ENCODE measurements around the gene EIF2B2. TPM values are rescaled to one million over a fixed set of nuclear protein-coding genes. Genes with fewer than 3 reads are reported as not detected.

EIF2B2 gene
- total RNA-seq, 1 experiment from 2014 or later, result 139 TPM

- intact Hi-C loops (cut with micrococcal nuclease; ENCODE audit: unreplicated experiment), result no loop called here
- BruUV-seq (replicated peaks), result no TSS peak
- no peaks in the 10 kb centered on the region for H4K20me1 ChIP-seq (ENCODE audit: insufficient read depth)
- POLR2A ChIA-PET (ENCODE audit: unreplicated experiment), result interaction anchor here (0.6 to 1.0 kb wide), 6 partner anchors 23 to 454 kb away, joined by 3 to 8 read pairs (median 4); partner anchors contain the start of genes EIF2B2 and PGF
- H2AFZ ChIP-seq, result no peak overlapping the region
- peak overlapping the region; percentile 0; the same call in 1 of the 2 replicates for H3K4me2 ChIP-seq
- no peaks in the 10 kb centered on the region for H3K9me3 ChIP-seq (ENCODE audit: insufficient read depth, low read depth)
- H3K27ac ChIP-seq, result no peak overlapping the region
- no peaks in the 10 kb centered on the region for H3K79me2 ChIP-seq (ENCODE audit: low read depth)
- CTCF ChIA-PET, result interaction anchor here (0.5 to 1.7 kb wide), 6 partner anchors 23 to 74 kb away, joined by 3 to 9 read pairs (median 4); partner anchors contain the start of genes EIF2B2 and RPS6KL1
- DNase-seq, result peak; percentile 50 to 82
- no peak for TF ChIP-seq CTCF (conservative IDR thresholded peaks at IDR 0.05)
- no peak for TF ChIP-seq EZH2 (IDR thresholded peaks at IDR 0.05; ENCODE audit: low read depth)
- peaks cover 36% of the 10 kb centered on the region for H3K4me1 ChIP-seq (replicated peaks; ENCODE audit: insufficient read depth)
- H3K9me2 ChIP-seq (ENCODE audit: insufficient read depth), result no peaks in the 10 kb centered on the region
- no peak overlapping the region for H3K4me3 ChIP-seq
- H3K36me3 ChIP-seq (ENCODE audit: low read depth), result no peaks in the 10 kb centered on the region
- H3K27me3 ChIP-seq (ENCODE audit: insufficient read depth, low read depth), result no peaks in the 10 kb centered on the region
- peaks cover 23% of the 10 kb centered on the region for H3F3A ChIP-seq (ENCODE audit: insufficient read depth, low read depth)
Measured at GRCh38 chr14:74979442-74980397, 23.0 kb upstream of the EIF2B2 start.

GRCh38 chr14:74980398-74980730 lies 22.4 kb upstream of the EIF2B2 start:
- ChIA-PET CTCF (interaction anchor here (0.6 to 0.7 kb wide), 4 partner anchors 16 to 145 kb away, joined by 3 to 10 read pairs (median 3); no protein-coding TSS in a partner anchor), POLR2A (ENCODE audit: unreplicated experiment) (interaction anchor here (0.6 to 0.7 kb wide), 4 partner anchors 23 to 680 kb away, joined by 3 to 8 read pairs (median 4); partner anchors contain the start of genes ERG28 and TTLL5)
- no peaks in the 10 kb centered on the region for H3K9me2 ChIP-seq (ENCODE audit: insufficient read depth)
- no peak for TF ChIP-seq EZH2 (IDR thresholded peaks at IDR 0.05; ENCODE audit: low read depth)
- no peak for TF ChIP-seq CTCF (conservative IDR thresholded peaks at IDR 0.05)
- H3K79me2 ChIP-seq (ENCODE audit: low read depth), result no peaks in the 10 kb centered on the region
- H3K36me3 ChIP-seq (ENCODE audit: low read depth), result no peaks in the 10 kb centered on the region
- no TSS peak for BruUV-seq (replicated peaks)
- intact Hi-C loops (cut with micrococcal nuclease; ENCODE audit: unreplicated experiment), result no loop called here
- no peak overlapping the region for H2AFZ ChIP-seq
- no peaks in the 10 kb centered on the region for H4K20me1 ChIP-seq (ENCODE audit: insufficient read depth)
- no peak overlapping the region for H3K4me2 ChIP-seq
- peaks cover 23% of the 10 kb centered on the region for H3F3A ChIP-seq (ENCODE audit: insufficient read depth, low read depth)
- H3K27me3 ChIP-seq (ENCODE audit: insufficient read depth, low read depth), result no peaks in the 10 kb centered on the region
- no peak overlapping the region for H3K27ac ChIP-seq
- H3K4me1 ChIP-seq (replicated peaks; ENCODE audit: insufficient read depth), result peaks cover 36% of the 10 kb centered on the region
- DNase-seq, result no peak
- no peak overlapping the region for H3K4me3 ChIP-seq
- no peaks in the 10 kb centered on the region for H3K9me3 ChIP-seq (ENCODE audit: insufficient read depth, low read depth)

- Histone ChIP-seq H3K36me3 (ENCODE audit: low read depth) (no peaks in the 10 kb centered on the region), H2AFZ (no peak overlapping the region), H3K9me2 (ENCODE audit: insufficient read depth) (no peaks in the 10 kb centered on the region), H3K4me1 (replicated peaks; ENCODE audit: insufficient read depth) (peaks cover 36% of the 10 kb centered on the region), H3K4me3 (no peak overlapping the region), H3K27me3 (ENCODE audit: insufficient read depth, low read depth) (no peaks in the 10 kb centered on the region), H4K20me1 (ENCODE audit: insufficient read depth) (no peaks in the 10 kb centered on the region), H3K79me2 (ENCODE audit: low read depth) (no peaks in the 10 kb centered on the region), H3F3A (ENCODE audit: insufficient read depth, low read depth) (peaks cover 23% of the 10 kb centered on the region), H3K27ac (no peak overlapping the region), H3K9me3 (ENCODE audit: insufficient read depth, low read depth) (no peaks in the 10 kb centered on the region), H3K4me2 (no peak overlapping the region)
- peak in 1 of 2 experiments; percentile 75 for DNase-seq
- CTCF ChIA-PET, result interaction anchor here (0.6 to 0.7 kb wide), 7 partner anchors 17 to 144 kb away, joined by 3 to 25 read pairs (median 4); partner anchors contain the start of gene RPS6KL1
- POLR2A ChIA-PET (ENCODE audit: unreplicated experiment), result interaction anchor here (0.6 to 0.7 kb wide), 3 partner anchors 23 to 680 kb away, joined by 3 to 4 read pairs (median 3); partner anchors contain the start of genes ERG28 and TTLL5
- intact Hi-C loops (cut with micrococcal nuclease; ENCODE audit: unreplicated experiment), result no loop called here
- BruUV-seq (replicated peaks), result TSS peak; percentile 19
- TF ChIP-seq EZH2 (IDR thresholded peaks at IDR 0.05; ENCODE audit: low read depth) (no peak), CTCF (conservative IDR thresholded peaks at IDR 0.05) (no peak)
Measured at GRCh38 chr14:74980731-74981461, 21.8 kb upstream of the EIF2B2 start.

Data from PC-9 (cell line).